Measurements from ENCODE around the gene TSSK3. TPM values are rescaled to one million over a fixed set of nuclear protein-coding genes. Genes with fewer than 3 reads are reported as not detected.

TSSK3 gene
- total RNA-seq, 1 experiment from 2014 or later, result 1.6 TPM

- TF ChIP-seq CEBPB (IDR thresholded peaks at IDR 0.05; ENCODE audit: low read depth) (no peak), SP1 (IDR thresholded peaks at IDR 0.05; ENCODE audit: low read depth) (peak; percentile 4; the same call in 1 of the 2 replicates)
Observed at GRCh38 chr1:32351399-32352238, 10.7 kb upstream of the TSSK3 start (continued).

DNA sequence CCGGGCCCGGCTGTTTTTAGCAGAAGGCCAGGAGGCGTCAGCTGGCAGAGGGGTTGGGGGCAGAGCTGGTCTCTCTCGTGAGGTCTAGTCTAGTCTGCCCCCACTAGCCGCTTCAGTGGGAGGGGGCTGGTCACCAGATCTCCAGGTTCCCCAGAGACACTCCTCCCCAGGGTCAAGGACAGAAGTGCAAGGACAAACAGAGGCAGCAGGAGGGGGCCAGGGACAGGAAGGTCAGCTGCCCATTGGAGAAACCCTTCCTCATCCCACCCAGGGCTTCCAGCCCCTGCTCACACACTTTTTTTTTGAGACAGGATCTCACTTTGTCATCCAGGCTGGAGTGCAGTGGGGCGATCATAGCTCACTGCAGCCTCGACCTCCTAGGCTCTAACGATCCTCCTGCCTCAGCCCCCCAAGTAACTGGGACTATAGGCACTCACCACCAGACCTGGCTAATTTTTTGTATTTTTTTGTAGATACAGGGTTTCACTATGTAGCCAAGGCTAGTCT is 10.0 kb upstream of the TSSK3 start:
- H3K27ac ChIP-seq (ENCODE audit: low read depth, low read length), result peak overlapping the region; percentile 89
- no peaks in the 10 kb centered on the region for H4K20me1 ChIP-seq (ENCODE audit: insufficient read depth)
- no peak overlapping the region for H2AFZ ChIP-seq (ENCODE audit: low read depth, low read length, poor library complexity, severe bottlenecking)
- peak overlapping the region; percentile 86 for H3K9ac ChIP-seq (ENCODE audit: low read length)
- ChIA-PET POLR2A (interaction anchor here (1.7 to 2.7 kb wide), 2 partner anchors 15 to 17 kb away, joined by 4 to 18 read pairs; partner anchors contain the start of gene MARCKSL1), RAD21 (ENCODE audit: low non-redundant PET in 1 of 2, low total read pairs in 2 of 2, uncharacterized antibody in 2 of 2, unreplicated experiment in 2 of 2) (no interaction called here), CTCF (interaction anchor here (2.4 kb wide), 1 partner anchor 16 kb away, joined by 8 read pairs; the partner anchor contains the start of gene MARCKSL1)
- H3K4me3 ChIP-seq (replicated peaks in 1 of 2; ENCODE audit: low read depth in 1 of 2, low read length in 2 of 2), result peak overlapping the region; percentile 69 to 78
- ATAC-seq (no peak), DNase-seq (ENCODE audit: low read depth, low spot score) (no peak)
- H3K27me3 ChIP-seq (ENCODE audit: insufficient read depth, low read length), result no peaks in the 10 kb centered on the region
- H3K9me3 ChIP-seq (ENCODE audit: control insufficient read depth in 1 of 2, insufficient read depth in 1 of 2, low read depth in 1 of 2, low read length in 2 of 2), result no peaks in the 10 kb centered on the region
- H3K4me1 ChIP-seq (ENCODE audit: control insufficient read depth in 1 of 2, insufficient read depth in 2 of 2, low read length in 2 of 2), result peaks cover 5 to 21% of the 10 kb centered on the region in 2 experiments; a peak in 3 of 4 replicates
- no peaks in the 10 kb centered on the region for H3K9me2 ChIP-seq (ENCODE audit: insufficient read depth)
- H3K4me2 ChIP-seq (ENCODE audit: low read length), result peak overlapping the region; percentile 90
- intact Hi-C loops (cut with micrococcal nuclease), result no loop called here
- H3K79me2 ChIP-seq (ENCODE audit: insufficient read depth, low read length), result no peaks in the 10 kb centered on the region
- TSS peak; percentile 39 for BruUV-seq (replicated peaks)
- no peaks in the 10 kb centered on the region for H3K36me3 ChIP-seq (ENCODE audit: control insufficient read depth in 1 of 2, insufficient read depth in 2 of 2, low read length in 2 of 2)
- no peak for TF ChIP-seq REST (IDR thresholded peaks at IDR 0.05; ENCODE audit: low read depth)
- no peak for TF ChIP-seq FOSL1 (IDR thresholded peaks at IDR 0.05; ENCODE audit: low read depth)
- TF ChIP-seq SRF (IDR thresholded peaks at IDR 0.05; ENCODE audit: low read depth), result no peak
- no peak for TF ChIP-seq ZFX (IDR thresholded peaks at IDR 0.05)
- TF ChIP-seq RAD21 (IDR thresholded peaks at IDR 0.05; ENCODE audit: low read depth), result no peak
- TF ChIP-seq CTCF (IDR thresholded peaks at IDR 0.05 in 2 of 3, conservative IDR thresholded peaks at IDR 0.05 in 1 of 3; ENCODE audit: borderline replicate concordance in 1 of 3, insufficient read depth in 1 of 3, low read depth in 2 of 3, low read length in 2 of 3), result no peak
- no peak for TF ChIP-seq CEBPB (IDR thresholded peaks at IDR 0.05; ENCODE audit: low read depth)
- TF ChIP-seq MAX (IDR thresholded peaks at IDR 0.05), result no peak
- no peak for TF ChIP-seq TCF7L2 (IDR thresholded peaks at IDR 0.05; ENCODE audit: borderline replicate concordance, extremely low read depth, insufficient read depth, insufficient read length)
- TF ChIP-seq SP1 (IDR thresholded peaks at IDR 0.05; ENCODE audit: low read depth), result no peak
- no peak for TF ChIP-seq ELF1 (IDR thresholded peaks at IDR 0.05; ENCODE audit: borderline replicate concordance, low read depth)
- no peak for TF ChIP-seq POLR2AphosphoS5 (IDR thresholded peaks at IDR 0.05; ENCODE audit: low read depth, low read length)
- no peak for TF ChIP-seq ZNF274 (IDR thresholded peaks at IDR 0.05; ENCODE audit: low read depth, low read length)
- no peak for TF ChIP-seq YY1 (IDR thresholded peaks at IDR 0.05; ENCODE audit: extremely low read depth, insufficient replicate concordance, low read depth, low read length)
- TF ChIP-seq EZH2phosphoT487 (IDR thresholded peaks at IDR 0.05; ENCODE audit: borderline replicate concordance), result no peak
- TF ChIP-seq POLR2A (IDR thresholded peaks at IDR 0.05; ENCODE audit: borderline replicate concordance, extremely low read depth, insufficient read depth, insufficient read length), result no peak
- TF ChIP-seq EZH2 (IDR thresholded peaks at IDR 0.05), result no peak

Data from HCT116 (cell line).